ENCODE data around the gene PON3.
"Not testable (repeated sequence)": the region's sequence is repeated elsewhere in the genome, so short reads cannot be mapped to it uniquely, and the experiment has no call there.

The PON3 gene

DNA sequence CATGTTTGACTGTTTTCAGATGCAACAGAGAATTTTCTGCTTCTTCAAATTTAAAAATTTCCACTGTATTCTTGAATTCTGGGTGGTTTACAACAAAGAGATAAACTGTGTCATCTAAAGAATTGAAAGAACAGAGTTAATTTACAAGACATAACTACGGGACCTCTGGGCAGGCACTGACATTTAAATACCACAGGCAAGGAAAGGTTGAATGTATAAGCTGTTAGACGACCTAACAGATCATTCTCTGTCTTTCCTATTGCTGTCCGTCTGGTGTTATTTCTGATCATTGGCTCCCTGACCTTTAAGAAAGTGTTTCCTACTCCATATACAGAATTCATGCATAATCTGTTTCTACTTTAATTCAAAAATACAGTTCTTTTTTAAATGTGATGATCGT lies 15.5 kb upstream of the PON3 start:
- DNase-seq: no peak

DNA sequence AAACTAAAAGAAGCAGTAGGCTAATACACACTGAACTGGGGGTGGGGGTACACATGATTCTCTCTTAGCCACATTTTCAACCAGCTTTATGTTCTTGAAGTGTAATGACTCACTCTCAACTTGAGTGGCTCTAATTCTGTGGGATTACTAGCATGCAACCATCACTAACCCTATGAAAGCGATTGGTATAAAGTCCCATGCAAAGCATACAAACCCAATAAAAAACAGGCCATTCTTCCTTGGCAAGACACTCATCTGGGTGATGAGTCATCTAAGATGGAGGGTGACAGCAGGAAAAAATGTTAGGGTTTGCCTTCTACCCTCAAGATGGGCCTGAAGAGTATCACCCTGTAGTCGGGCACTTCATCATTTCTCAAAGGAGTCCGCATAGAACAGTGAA lies 14.9 kb upstream of the PON3 start:
- DNase-seq: no peak

DNA sequence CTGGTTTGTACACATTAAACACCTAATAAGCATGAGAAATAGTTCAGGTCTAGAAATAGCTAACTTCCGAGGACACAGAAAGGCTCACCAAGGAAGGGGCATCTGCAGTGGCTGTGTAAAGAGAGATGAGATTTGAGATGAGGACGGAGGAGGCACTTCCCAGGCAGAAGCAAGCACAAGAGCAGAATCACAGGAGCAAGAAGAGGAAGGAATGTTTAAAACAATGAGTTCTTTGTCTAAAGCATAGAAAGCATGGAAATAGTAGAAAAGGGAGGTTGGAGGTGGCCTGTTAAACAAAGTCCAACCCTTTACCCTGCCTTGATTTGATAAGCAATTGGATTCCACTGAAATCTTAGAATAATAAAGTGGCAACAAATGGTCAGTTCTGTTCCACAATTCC lies 11.6 kb upstream of the PON3 start:
- DNase-seq: no peak

DNA sequence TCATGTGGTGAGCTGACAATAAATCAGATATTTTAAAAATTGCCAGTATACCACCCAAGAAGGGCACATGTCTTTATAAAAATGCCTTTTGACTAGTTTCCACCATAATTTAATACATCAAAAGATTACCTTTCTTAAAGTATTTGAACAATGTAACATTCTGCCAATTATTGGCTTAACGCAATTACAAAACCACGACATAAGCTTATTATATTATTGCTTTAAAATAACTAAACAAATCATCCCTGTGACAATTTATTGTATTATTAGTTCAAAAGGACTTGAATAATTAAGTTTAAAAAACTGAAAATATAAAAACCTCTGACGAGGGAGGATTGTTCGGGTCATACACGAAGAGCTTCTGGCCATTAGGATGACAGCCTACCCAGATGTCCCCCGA lies 9.6 kb upstream of the PON3 start:
- DNase-seq: no peak

DNA sequence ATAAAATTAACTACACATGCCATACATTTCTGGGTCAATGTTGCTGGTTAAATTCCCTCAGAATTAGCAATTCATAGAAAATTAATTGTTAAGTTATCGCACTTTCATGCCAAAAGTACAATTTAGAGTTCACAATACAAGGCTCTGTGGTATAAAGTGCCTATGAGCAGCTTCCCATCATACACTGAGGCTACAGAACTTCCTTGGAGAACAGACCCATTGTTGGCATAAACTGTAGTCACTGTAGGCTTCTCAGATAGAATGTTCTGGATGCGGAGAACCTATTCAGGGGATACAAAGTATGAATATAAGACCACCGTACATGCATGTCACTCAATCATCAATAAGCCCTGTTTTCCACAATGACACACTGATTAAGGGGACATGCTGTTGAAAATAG lies 9.0 kb upstream of the PON3 start:
- no peak for DNase-seq

DNA sequence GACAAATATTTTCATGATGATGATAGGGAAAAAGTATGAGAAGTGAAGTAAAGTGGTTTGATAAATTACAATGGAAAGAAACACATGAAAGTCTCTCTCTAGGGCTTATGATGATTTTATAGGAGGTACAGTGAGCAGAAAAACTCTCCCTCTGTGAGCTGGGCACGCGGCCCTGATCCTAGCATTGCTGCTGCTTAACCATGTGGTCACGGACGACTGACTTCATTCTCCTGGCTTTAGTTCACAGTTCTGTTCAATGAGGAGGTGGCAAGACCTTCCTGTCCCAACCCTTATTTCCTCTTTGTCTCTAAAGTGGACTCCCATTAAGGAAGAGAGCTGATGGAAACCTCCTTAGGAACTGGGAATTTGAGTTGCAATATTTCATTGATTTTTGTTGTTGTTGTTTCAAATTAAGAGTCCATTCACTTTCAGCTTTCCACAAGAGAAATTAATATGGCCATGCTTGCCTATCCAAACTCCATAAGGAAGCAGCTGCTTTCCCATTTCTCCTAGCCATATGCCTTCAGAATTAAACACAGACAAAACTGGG lies 8.2 kb upstream of the PON3 start:
- DNase-seq: no peak

DNA sequence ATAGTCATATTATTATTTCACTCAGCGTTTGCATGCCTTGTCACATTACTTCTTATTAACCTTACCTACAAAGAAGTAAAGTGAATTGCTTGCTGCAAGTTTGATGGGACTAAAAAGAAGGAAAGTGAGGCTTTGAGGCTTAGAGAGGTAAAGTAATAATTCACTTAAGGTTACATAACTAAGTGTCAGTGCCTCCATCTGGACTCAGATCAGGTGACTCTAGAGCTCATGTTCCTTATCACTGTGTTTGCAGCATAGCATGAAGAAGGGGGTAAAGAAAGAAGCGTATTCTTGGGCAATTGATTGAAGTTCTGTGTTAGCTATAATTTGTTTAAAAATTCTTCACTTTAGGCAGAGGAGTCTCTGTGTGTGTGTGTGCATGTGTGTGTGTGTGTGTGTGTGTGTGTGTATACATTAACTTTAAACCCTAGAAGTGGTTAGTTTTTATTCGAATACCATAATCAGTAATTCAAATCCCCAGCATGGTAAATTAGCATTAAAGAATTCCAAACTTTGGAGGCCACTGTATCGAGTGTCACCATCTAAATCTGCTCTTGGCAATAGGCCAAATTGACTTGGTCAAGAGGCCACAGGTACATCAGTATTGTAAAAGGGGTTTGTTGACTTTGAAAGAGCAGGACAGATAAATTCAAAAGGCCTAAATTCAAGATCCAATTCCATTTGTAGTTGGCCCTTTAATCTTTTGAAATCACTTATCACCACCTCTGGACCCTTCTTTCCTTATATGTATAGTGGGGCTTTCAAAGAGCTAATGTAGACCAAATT lies 2.2 kb upstream of the PON3 start:
- no peak for DNase-seq

DNA sequence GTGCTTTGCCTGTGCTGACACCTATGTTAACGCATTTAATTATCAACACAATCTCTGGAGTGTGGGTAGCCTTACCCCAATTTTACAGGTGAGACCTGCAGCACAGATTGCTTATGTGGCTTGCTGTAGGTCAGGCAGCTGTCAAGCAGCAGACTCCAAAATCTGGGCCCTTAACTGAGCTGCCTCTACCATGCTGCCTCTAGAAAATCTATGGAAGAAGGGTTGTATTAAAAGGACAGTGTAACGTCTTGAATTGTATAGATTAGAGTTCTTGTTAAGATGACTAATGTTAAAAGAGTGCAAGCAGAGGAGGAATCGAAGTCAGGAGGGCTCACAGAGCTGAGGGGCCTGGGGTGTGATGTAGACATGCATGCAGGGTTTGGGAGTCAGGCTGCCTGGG lies 1.2 kb upstream of the PON3 start:
- no peak for DNase-seq

DNA sequence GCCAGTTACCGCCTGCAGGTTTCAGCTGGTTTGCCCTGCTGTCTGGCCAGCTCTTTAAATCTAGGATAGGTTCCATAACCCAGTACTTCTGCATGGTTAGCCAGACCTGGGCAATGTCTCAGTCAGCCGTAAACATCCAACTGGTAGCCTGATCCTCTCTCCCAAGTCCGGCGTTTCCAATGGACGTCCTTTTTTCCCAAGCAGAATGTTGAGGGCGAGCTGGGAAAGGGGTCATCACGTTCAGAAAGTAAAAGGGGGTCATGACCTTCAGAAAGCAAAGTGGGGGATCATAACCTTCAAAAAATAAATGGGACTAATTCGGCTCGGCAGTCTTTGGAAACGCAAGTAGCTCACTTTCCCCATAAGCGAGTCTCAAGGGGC lies 430 bp downstream of the PON3 start:
- no peak for DNase-seq

DNA sequence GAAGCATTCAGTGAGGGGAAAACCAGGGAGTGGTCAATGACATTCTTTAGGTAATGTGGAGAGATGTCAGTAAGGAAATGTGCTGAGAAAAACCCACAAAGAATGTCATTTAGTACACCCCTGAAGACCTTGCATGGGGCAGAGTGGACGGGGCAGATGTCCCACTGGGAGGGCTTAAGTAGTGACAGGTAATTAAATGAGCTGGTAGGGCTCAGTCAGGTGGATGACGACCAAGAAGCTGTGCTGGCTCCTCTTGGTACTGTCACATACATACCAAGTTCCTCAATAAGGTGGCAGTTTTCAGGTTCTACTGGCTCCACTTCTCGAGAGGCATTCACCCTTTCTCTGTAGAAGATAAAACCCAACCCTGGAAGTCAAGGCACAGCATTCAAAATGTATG lies 1.8 kb downstream of the PON3 start:
- no peak for DNase-seq

DNA sequence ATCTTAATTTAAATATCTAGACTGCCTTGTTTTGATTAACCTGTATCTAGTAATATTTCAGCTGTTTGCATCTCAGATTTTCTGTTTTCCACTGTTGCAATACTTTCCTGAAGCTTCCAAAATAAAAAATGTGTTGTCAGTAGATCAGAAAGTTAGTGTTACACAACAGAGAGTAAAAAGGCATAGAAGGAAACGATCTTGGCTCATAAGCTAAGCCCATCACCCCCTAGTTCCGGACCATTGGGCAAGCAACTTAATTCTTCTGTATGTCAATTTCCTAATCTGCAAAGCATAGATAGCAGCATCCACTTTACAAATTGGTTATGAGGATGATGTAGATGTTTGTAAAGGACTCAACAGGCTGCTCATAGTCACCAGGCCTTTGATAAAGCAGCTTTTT lies 4.4 kb downstream of the PON3 start:
- no peak for DNase-seq

DNA sequence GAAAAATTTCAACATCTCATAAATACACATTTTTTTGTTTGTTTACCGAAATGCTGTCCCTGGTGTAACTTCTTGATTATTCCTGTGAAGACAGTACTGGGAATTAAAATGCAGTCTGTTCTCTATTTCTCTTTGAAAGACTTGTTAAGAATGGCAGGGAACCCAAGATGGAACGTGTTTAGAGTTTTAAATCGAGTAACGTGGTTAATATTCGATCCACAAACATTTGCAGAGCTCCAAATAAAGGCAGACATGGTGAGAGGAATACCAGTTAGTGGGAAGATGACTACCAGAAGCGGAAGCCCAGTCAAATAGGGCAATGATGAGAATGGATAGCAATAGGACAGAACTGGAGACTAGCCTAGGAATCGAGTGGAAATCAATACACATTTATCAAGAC lies 6.7 kb downstream of the PON3 start:
- no peak for DNase-seq

DNA sequence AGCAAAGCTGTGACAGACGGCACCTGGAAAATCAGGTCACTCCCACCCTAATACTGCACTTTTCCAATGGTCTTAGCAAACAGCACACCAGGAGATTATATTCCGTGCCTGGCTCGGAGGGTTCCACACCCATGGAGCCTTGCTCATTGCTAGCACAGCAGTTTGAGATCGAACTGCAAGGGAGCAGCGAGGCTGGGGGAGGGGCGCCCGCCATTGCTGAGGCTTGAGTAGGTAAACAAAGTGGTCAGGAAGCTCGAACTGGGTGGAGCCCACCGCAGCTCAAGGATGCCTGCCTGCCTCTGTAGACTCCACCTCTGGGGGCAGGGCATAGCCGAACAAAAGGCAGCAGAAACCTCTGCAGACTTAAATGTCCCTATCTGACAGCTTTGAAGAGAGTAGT lies 16.7 kb downstream of the PON3 start:
- not testable (repeated sequence) for DNase-seq

DNA sequence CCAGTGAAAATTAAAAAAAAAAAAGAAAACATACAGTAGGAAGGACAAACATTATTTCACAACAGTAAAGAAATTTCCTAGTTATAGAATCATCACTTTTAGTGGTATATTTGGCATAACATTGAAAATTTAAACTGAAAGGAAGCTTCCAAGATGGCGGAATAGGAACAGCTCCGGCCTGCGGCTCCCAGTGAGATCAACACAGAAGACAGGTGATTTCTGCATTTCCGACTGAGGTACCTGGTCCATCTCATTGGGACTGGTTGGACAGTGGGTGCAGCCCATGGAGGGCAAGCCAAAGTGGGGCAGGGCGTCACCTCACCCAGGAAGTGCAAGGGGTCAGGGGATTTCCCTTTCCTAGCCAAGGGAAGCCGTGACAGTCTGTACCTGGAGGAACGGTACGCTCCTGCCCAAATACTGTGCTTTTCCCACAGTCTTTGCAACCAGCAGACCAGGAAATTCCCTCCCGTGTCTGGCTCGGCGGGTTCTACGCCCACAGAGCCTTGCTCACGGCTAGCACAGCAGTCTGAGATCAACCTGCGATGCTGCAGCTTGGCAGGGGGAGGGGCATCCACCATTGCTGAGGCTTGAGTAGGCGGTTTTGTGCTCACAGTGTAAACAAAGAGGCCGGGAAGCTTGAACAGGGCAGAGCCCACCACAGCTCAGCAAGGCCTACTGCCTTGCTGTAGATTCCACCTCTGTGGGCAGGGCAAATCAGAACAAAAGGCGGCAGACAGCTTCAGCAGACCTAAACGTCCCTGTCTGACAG lies 19.4 kb downstream of the PON3 start:
- DNase-seq: no peak

DNA sequence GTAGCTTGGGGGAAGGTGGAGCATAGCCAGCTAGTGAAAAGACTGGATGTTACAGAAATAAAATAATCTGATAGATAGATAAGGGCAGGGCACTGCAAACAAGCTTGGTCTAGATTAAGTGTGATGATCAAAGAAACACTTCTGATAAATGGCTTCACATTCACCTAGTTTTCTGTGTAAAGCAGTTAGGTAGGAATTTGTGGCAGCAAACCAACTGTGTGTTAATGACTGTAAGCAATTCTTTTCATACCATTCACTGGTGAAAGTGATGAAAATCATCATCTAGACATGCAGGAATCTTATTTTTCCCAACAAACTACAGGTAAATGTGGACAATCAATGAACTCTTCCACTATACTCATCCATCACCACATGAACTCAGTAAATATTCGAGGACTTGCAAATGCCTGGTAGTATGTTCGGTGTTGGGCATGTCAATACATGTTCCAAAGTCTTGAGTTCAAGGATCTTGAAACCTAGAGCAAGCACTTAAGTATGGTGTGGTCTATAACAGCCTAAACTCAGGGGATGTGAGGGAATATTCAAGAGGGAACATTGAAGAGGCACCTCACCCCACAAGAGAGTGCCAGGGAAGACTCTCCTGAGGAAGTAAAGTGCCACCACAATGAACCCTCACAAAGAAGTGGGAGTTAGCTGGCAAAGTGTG lies 20.5 kb downstream of the PON3 start:
- DNase-seq: no peak

DNA sequence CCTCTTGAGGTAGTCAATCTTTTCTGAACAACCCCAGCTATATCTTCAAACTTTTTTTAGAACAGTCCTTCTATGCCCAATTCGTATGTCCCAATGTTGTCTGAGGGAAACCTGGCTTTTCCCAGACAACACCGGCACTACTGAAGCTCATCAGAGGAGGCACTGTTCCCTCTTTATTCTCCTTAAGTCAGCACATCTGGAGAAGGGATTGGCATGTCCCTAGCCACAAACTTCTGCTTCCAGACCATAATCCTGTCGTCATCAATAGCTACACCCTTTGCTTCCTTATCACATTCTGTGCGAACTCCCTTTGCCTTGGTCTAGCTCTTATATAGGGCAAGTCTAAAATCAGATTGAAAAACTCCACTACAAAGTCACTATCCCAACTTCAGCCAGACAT lies 22.9 kb downstream of the PON3 start:
- no peak for DNase-seq

DNA sequence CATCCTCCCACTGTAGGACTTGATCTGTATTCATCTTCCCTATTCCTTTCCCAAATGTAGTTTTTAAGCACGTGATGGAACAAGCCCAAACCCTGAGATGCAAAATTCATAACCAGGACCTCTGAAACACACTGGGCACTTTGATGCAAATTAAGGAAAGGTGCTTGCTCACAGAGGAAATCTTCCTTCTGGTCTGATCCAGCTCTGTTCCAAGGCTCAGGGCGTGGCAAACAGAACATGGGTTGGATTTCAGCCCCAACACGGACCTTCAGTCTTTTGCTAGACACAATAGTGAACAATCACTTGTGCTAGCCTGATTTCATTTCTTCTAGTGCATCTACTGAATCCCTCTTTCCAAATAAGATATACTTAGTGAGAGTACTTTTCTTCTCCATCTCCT lies 27.9 kb downstream of the PON3 start:
- no peak for DNase-seq

DNA sequence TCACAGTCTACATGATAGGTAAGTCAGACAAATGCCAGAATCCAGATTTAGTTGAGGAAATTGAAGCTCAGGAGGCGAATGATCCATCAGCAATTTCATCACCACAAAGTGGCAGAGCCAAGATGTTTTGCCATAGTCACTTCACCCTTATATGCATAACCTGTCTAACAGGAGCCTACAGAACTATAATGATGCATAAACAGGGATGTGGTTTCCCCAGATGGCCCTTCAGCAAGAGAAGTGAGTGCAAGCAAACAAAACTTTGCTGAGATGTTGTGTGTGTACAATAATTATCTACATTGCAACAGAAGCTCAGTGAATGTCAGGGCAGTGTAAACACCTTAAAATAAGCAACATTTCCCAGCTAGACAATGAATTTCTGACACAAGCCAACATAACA lies 28.6 kb downstream of the PON3 start:
- DNase-seq: no peak

DNA sequence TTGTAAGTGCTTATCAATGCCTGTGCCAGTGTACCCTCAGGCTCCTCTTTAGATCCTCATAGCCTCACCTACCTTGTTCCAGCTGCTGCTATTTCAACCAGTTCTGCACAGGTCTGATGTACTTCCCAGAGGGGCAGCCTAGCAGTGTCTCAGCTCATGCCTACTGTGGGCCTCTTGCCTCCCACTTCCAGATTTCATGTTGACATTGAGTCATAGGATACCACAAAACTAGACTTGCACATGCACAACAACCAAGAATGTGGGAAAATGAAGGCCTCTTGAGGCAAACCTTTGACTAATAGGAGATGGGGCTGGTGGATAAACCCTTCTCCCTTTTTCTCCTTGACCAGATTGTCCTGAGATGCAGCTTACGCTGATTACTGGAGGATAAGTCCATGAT lies 31.0 kb downstream of the PON3 start:
- DNase-seq: no peak

DNA sequence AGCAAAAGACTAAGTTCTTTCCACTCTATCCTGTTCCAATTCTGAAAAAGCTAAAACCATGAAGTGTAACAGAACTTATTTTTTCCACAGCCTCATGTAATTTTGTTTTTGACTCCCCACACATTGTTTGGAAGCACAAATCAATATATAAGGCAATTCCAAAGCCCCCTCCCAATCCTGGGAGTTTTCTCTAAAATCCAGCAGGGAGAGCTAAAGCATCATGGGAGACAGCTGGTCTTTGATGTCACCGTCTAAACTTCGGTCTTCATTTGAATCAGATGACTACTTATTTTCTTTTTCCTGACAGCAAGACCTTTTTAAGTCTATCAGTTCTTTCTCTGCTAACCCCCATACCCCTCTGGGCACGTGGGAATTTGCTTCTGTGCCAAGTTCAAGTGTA lies 38.6 kb downstream of the PON3 start:
- no peak for DNase-seq

DNA sequence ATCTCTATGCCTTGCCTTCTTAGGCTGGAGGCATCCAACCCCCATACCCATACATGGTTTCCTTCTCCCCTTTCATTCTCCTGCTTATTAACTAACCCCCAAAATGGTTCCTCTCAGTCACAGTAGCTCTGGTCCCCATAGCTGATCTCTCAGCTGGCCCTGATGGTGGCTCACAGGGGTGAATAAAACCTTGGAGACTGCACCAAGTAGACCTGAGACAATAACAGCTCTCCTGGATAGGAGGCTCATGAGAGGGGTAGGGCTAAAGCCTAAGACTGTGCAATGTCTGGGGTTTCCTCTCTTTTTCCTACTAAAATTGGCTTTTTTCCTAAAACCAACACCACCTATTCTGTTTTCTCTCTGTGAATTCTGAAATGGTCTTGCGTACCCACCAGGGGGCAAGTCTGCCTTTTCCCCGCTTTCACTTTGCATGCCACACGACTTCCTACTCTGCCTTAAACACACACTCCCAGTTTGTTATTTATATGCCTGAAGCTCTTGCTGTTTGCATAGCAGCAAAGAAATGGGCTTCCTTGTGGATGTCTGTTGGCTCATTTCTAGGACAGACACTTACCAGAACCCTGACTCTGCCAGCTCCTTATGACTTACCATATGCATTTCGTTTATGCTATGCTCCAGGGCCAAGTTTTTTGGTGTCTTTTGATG lies 53.4 kb downstream of the PON3 start:
- no peak for DNase-seq

DNA sequence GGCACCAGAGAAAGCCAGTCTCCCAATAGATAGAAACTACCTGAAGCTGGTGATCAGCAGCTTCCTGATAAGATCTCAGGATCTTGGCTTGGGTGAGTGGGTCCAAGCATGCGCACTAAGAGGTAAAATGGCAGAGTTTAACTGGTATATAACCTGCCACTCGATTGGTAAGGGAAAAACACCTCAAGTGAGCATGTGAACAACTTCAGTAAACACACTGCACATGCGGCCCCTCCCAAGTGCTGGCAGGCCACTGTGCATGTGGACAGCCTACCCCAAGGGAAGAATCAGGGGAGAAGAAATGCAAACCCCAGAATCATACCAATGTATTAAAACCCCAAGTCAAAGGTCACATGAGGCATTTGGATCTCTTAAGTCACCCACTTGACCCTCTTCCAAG lies 54.1 kb downstream of the PON3 start:
- no peak for DNase-seq

DNA sequence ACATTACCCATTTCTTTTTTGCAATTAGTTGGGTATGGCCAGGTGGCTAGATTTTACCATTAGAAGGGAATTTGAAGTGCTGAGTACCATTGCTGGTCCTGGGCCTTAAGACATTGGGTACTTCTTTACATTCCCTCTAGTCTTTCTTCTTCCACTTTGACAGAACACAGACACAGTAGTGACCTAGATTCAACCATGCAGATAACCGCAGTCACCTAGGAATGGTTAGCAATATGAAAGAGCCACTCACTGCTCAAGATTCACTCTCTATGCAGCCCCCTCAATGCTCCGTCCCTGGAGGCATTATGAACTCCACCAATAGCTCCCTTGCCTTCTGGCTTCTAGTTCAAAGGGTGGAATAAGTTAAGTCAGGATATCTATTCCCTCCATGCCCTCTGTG lies 55.7 kb downstream of the PON3 start:
- no peak for DNase-seq

Data from inflammatory macrophage treated with lipopolysaccharide for 4 hours (primary cell).